Measurements from ENCODE around the gene RTN4RL1.
A peak's percentile ranks its signal among the peaks of the same experiment; 100 is the strongest.

- no peak for TF ChIP-seq ZNF596 (tag by site-specific recombination; IDR thresholded peaks at IDR 0.05)
- TF ChIP-seq CTCF (tag by site-specific recombination; IDR thresholded peaks at IDR 0.05) = peak; percentile 29; the same call in 1 of the 2 replicates
- no peak for TF ChIP-seq YY1 (tag by site-specific recombination; IDR thresholded peaks at IDR 0.05)
Observed at GRCh38 chr17:2028737-2029136, 3.6 kb upstream of the RTN4RL1 start.

Data from HEK293 (cell line).